Keratinocyte (primary cell): ENCODE data around the gene GPS1.

Experiments used
- CTCF ChIP-seq, 3 experiments: IDR thresholded peaks in 1 of 3; conservative IDR thresholded peaks in 1 of 3; optimal IDR thresholded peaks in 1 of 3; 2 replicates in 2 of 3; 3 replicates in 1 of 3; pipeline versions ENCODE3 to v1.5.1; 2011; ENCODE audit warnings: low read length in 3 of 3, mild to moderate bottlenecking in 3 of 3, moderate library complexity in 2 of 3, control low read depth in 1 of 3, inconsistent platforms in 1 of 3; ENCODE audit not compliant: insufficient read depth in 2 of 3; ENCODE audit errors: extremely low read depth in 1 of 3
- EZH2 ChIP-seq: IDR thresholded peaks from one replicate; pipeline ENCODE4 v1.6.1; 2012; ENCODE audit warnings: inconsistent platforms, mild to moderate bottlenecking, low read length, moderate library complexity

- no peak for TF ChIP-seq CTCF (optimal IDR thresholded peaks at IDR 0.05 in 1 of 3, IDR thresholded peaks at IDR 0.05 in 1 of 3, conservative IDR thresholded peaks at IDR 0.05 in 1 of 3; ENCODE audit: extremely low read depth in 1 of 3, insufficient read depth in 2 of 3, low read length in 3 of 3)
- TF ChIP-seq EZH2, result no peak
Observed at GRCh38 chr17:82080048-82080788, 28.5 kb downstream of the GPS1 start.
